Right renal cortex interstitium (tissue), 3 donors: ENCODE data around the gene PTPN23. TPM values are rescaled to one million over a fixed set of nuclear protein-coding genes. Genes with fewer than 3 reads are reported as not detected.

Experiments
- DNase-seq, 3 donors: peaks; one replicate each; pipeline ENCODE4 v3.0.0-alpha.2; 2013; ENCODE audit warnings: low read depth in 3 of 3, low spot score in 2 of 3
- polyA plus RNA-seq, 3 donors: library from polyadenylated mRNA; unstranded; fragments of 120-200 nt; gene quantifications; one replicate each; pipeline ENCODE4 v1.2.1, GENCODE V29; 2013; ENCODE audit not compliant: insufficient read length in 3 of 3

Gene PTPN23
- polyA plus RNA-seq, 3 donors, result 19.0 to 21.9 (median 20.8) TPM

GRCh38 chr3:47405820-47406761, 25.3 kb downstream of the PTPN23 start:
- DNase-seq, result no peak

GRCh38 chr3:47406762-47407149, 25.9 kb downstream of the PTPN23 start:
- DNase-seq, result no peak

GRCh38 chr3:47407237-47407636, 26.4 kb downstream of the PTPN23 start:
- DNase-seq, result no peak

GRCh38 chr3:47407896-47408838, 27.3 kb downstream of the PTPN23 start:
- DNase-seq, result no peak

GRCh38 chr3:47408839-47409229, 28.0 kb downstream of the PTPN23 start:
- DNase-seq, result no peak

GRCh38 chr3:47409284-47409683, 28.5 kb downstream of the PTPN23 start:
- DNase-seq, result no peak

GRCh38 chr3:47409688-47410416, 29.0 kb downstream of the PTPN23 start:
- no peak for DNase-seq

- no peak for DNase-seq
Measured at GRCh38 chr3:47410417-47410720, 29.5 kb downstream of the PTPN23 start.

- no peak for DNase-seq
Measured at GRCh38 chr3:47410801-47411646, 30.2 kb downstream of the PTPN23 start.

- no peak for DNase-seq
Measured at GRCh38 chr3:47411696-47412452, 31.1 kb downstream of the PTPN23 start.

- no peak for DNase-seq
Measured at GRCh38 chr3:47412453-47412756, 31.6 kb downstream of the PTPN23 start.

- no peak for DNase-seq
Measured at GRCh38 chr3:47412842-47413520, 32.2 kb downstream of the PTPN23 start.

GRCh38 chr3:47413751-47414150, 32.9 kb downstream of the PTPN23 start:
- DNase-seq, result no peak

- no peak for DNase-seq
Measured at GRCh38 chr3:47414161-47414564, 33.3 kb downstream of the PTPN23 start.

- DNase-seq, result no peak
Measured at GRCh38 chr3:47414666-47415587, 34.1 kb downstream of the PTPN23 start.

- no peak for DNase-seq
Measured at GRCh38 chr3:47416041-47416440, 35.2 kb downstream of the PTPN23 start.

- no peak for DNase-seq
Measured at GRCh38 chr3:47418167-47419082, 37.6 kb downstream of the PTPN23 start.
